Retinal pigment epithelial cell (primary cell): ENCODE data around the gene GRM8.
A peak's percentile ranks its signal among the peaks of the same experiment; 100 is the strongest.

ENCODE experiments used
- DNase-seq: peaks from one replicate; pipeline ENCODE4 v3.0.0-alpha.2; 2010; ENCODE audit warnings: low read depth
- H3K4me3 ChIP-seq: 2 replicates; pipeline ENCODE4 v1.5.1; 2011; ENCODE audit warnings: mild to moderate bottlenecking, low read length, control low read depth, moderate library complexity
- TF ChIP-seq, protein P1 (sequence below): conservative IDR thresholded peaks from 2 replicates; pipeline ENCODE4 v1.5.1; 2011; ENCODE audit warnings: low read depth, low read length, control low read depth, inconsistent platforms

Gene GRM8

DNA sequence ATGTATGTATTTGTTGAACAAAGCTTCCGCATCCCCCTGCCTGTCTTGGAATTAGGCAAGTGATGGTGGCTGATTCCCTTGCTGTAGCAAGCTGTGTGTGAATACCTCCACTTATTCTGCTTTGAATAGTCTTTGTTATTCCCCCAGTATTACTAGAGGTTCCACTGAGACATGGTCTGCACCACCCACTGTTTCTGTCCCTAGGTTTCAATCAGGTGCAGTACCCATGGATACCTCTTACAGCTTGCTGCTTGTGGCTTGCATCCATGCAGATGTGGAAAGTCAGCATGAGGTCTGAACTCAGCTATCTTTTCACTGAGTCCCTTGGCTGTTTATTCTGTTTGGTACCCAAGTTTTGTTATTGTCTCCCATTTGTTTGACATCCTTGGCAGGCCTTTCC lies 447.4 kb downstream of the GRM8 start:
- no peak for DNase-seq
- TF ChIP-seq, protein P1, sequence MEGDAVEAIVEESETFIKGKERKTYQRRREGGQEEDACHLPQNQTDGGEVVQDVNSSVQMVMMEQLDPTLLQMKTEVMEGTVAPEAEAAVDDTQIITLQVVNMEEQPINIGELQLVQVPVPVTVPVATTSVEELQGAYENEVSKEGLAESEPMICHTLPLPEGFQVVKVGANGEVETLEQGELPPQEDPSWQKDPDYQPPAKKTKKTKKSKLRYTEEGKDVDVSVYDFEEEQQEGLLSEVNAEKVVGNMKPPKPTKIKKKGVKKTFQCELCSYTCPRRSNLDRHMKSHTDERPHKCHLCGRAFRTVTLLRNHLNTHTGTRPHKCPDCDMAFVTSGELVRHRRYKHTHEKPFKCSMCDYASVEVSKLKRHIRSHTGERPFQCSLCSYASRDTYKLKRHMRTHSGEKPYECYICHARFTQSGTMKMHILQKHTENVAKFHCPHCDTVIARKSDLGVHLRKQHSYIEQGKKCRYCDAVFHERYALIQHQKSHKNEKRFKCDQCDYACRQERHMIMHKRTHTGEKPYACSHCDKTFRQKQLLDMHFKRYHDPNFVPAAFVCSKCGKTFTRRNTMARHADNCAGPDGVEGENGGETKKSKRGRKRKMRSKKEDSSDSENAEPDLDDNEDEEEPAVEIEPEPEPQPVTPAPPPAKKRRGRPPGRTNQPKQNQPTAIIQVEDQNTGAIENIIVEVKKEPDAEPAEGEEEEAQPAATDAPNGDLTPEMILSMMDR, result no peak
- H3K4me3 ChIP-seq, result no peak overlapping the region

DNA sequence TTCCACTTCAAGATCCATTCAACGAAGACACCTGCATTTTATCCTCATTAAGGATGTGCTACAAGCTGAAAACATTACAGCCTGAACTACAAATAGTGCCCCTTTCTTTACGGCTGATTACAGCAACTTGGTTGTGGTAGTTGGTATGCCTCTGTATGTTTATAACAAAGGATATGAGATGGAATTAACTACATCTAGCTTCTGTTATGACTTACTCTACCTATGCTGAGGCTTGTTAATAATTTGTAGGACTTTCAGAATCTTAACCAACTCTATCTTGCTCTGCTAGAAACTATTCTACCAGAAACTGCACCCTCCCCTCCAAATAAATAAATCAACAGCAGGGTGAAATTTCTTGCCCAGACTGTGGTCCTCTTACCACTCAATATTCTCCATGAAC lies 448.1 kb downstream of the GRM8 start:
- TF ChIP-seq, protein P1, result no peak
- DNase-seq, result no peak
- H3K4me3 ChIP-seq, result no peak overlapping the region

DNA sequence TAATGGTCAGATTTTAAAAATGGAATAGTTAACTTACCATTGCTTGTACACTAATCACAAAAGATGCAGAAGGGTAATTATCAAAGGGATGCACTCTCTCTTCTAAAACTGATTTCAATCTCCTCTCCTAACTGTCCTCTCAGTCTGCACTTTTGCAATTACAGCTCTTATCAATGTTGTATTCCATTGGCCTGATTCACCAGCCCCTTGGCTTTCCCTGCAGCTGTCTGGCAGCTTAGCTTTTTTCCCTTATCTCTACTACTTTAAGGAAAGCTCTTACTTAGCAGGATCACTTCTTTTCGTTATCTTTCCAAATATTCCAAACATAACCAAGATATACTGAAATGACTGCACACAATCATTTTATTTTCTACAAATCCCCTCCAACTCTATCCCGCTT lies 448.8 kb downstream of the GRM8 start:
- DNase-seq, result no peak
- H3K4me3 ChIP-seq, result no peak overlapping the region
- TF ChIP-seq, protein P1, result no peak

DNA sequence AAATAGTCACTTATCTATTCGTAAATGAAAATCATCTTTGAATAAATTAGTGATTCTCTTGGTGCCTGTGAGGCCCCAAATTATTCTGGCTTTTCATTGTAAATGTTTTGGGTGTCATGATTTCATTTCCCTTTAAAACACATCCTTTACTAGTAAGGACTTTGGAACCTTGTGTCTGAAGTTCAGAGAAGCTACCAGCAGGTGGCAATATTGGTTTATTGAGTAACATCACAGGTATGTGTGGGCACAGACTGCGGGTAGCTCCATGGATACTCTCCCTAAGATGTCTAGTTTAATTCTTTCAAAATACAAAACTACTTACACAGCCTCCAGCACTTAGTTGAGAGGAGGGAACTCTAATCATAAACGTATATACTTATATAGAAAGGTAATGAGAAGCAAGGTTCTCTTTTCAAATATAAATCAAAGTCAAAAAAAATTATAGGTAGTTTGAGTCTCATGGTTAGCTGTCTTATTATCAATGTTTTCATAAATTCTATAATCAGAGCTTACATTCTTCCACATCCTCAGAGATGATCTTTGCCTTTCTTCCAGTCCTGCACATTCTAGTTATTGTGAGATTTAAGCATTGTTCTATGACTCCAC lies 449.6 kb downstream of the GRM8 start:
- no peak overlapping the region for H3K4me3 ChIP-seq
- TF ChIP-seq, protein P1, result peak; percentile 71
- DNase-seq, result peak; percentile 27

DNA sequence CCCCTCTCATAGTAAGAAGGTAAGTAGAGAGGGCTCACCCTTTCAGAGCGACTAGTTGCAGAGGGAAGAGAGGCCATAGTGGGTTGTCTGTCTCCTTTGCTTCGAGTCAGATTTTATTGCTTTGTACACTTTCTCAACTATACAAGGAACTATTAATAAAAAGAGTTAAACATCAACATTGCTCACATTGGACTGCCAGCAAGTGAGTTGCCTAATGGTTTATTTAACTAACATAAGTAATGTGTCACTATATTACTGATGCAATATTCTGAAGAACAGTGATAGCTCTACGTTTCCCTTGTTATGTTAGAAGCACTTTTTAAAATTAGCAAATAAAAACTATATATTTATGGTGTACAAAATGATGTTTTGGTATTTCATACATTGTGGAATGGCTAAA lies 451.0 kb downstream of the GRM8 start:
- TF ChIP-seq, protein P1, result no peak
- no peak for DNase-seq
- H3K4me3 ChIP-seq, result no peak overlapping the region

DNA sequence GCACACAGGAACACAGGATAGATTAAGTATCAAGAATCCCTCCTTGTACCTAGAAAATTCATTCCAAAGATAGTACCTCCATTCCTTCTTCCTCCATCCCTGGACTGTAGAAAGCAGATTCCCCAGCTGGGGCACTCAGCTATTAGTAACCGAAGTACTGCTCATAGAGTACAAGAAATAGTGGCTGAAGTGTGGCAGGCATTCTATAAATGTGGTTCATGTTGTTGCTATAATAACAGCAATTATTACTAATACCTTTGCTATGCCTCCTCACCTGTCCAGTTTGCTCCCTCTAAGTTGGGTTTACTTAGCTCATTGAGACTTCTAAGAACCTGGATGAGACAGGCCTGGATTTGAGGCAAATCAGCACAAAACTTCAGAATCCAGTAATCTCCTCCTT lies 453.2 kb downstream of the GRM8 start:
- no peak overlapping the region for H3K4me3 ChIP-seq
- DNase-seq, result no peak
- TF ChIP-seq, protein P1, result no peak

DNA sequence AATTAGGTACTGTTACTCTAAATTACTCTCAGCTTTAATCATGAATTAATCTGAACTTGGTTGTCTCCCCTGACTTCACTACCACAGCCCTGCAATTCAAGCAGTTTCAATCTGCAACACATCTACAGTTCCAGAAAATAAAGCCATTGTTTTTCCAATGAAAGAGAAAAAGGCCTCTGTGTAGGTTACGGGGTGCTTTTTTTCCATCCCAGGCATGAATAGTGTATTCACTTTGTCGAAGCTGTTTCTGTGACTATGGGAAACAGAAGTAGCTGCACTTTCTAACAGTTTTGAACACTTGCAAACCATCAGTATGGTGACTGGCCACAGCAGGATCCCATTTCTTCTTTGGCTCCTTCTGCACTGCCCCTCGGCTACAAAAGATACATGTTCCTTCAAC lies 460.2 kb downstream of the GRM8 start:
- H3K4me3 ChIP-seq, result no peak overlapping the region
- no peak for DNase-seq
- TF ChIP-seq, protein P1, result no peak
